Activated T-helper 17 cell treated with anti-CD3 and anti-CD28 coated beads, Interleukin-2, amount 50 U/mL, for 72 hours (primary cell): Measurements from ENCODE around the gene PACRG. TPM values are rescaled to one million over a fixed set of nuclear protein-coding genes. Genes with fewer than 3 reads are reported as not detected.

ENCODE experiments used
- ATAC-seq: fragments of 150-1000 bp; cut with Tn5 transposase; replicated peaks from 2 replicates; pipeline ENCODE4 v1.10.0; 2021; ENCODE audit warnings: mild to moderate bottlenecking, moderate library complexity
- H3K27ac Mint-ChIP-seq: one replicate; pipeline ENCODE4 v1.8.0; 2022; ENCODE audit warnings: mixed read lengths
- H3K27me3 Mint-ChIP-seq: one replicate; pipeline ENCODE4 v1.8.0; 2022; ENCODE audit warnings: mixed read lengths
- H3K36me3 Mint-ChIP-seq: one replicate; pipeline ENCODE4 v1.8.0; 2022; ENCODE audit warnings: low read depth, mild to moderate bottlenecking, mixed read lengths
- H3K4me1 Mint-ChIP-seq: one replicate; pipeline ENCODE4 v1.8.0; 2022; ENCODE audit warnings: mixed read lengths
- H3K4me3 Mint-ChIP-seq: one replicate; pipeline ENCODE4 v1.8.0; 2022; ENCODE audit warnings: mild to moderate bottlenecking, mixed read lengths
- H3K9me3 Mint-ChIP-seq: one replicate; pipeline ENCODE4 v1.8.0; 2022; ENCODE audit warnings: mixed read lengths
- total RNA-seq, 2 donors: library from RNA; stranded (reverse); gene quantifications; one replicate each; pipeline ENCODE4 v1.2.3, GENCODE V29; 2022

PACRG gene
- total RNA-seq, 2 donors from 2014 or later, result not detected

DNA sequence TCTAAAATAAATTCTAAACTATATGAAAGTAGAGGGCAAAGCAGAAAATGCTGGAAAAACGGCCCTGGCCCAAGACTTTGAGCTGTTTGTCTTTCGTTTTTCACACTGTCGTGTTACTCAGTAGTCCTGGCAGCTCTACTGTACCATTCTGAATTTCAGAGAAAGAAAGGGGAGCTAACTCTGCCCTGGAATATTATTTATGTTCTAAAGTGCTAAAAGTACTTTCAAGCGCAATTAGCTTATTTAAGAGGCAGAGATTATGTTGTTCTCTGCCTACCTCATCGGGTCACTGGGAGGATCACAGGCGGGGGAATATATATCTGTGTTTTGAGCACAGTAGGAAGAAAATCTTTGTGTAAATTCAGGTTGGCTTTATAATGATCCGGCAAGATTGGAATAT is 534.3 kb downstream of the PACRG start:
- Mint-ChIP-seq H3K27me3 (peaks cover 39% of the 10 kb centered on the region), H3K4me1 (peaks cover 9% of the 10 kb centered on the region), H3K4me3 (no peak overlapping the region), H3K27ac (no peak overlapping the region), H3K9me3 (no peaks in the 10 kb centered on the region), H3K36me3 (no peaks in the 10 kb centered on the region)
- no peak for ATAC-seq

- Mint-ChIP-seq H3K4me3 (no peak overlapping the region), H3K9me3 (no peaks in the 10 kb centered on the region), H3K4me1 (peaks cover 9% of the 10 kb centered on the region), H3K36me3 (no peaks in the 10 kb centered on the region), H3K27me3 (peaks cover 39% of the 10 kb centered on the region), H3K27ac (no peak overlapping the region)
- no peak for ATAC-seq
These were observed 535.4 kb downstream of the PACRG start for GRCh38 chr6:163263196-163263595.

DNA sequence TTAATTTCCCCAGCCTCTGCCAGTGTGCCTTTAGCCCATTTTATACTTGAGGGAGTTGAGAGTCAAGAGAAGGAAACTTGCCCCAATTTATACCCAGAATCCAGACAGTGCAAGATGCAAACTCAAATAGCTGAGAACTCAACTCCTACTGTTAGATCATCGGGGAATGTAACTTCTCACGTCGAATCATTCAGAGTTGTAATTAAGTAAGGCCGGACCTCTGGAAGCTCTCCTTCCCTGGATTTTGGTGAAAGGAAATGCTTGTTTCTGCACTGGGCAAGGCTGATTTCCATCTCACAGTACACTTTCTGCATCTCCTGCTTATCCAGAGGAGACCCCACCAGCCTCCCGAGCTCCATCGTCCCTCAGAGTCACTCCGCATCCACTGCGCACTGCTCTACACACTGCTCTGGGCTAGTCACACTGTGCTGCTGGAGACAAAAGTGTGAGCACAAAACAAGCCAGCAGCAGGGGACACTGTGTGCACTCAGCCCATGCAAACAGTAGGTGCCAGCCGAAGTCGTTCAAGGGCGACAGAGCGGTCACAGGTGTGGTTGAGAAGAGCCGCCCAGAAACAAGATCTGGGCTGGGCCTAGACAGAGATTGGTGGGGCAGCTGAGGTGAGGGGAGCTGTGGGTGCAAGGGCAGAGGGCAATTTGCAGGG is 536.4 kb downstream of the PACRG start:
- H3K27ac Mint-ChIP-seq, result no peak overlapping the region
- H3K4me1 Mint-ChIP-seq, result peaks cover 9% of the 10 kb centered on the region
- no peaks in the 10 kb centered on the region for H3K9me3 Mint-ChIP-seq
- H3K36me3 Mint-ChIP-seq, result no peaks in the 10 kb centered on the region
- no peak for ATAC-seq
- H3K4me3 Mint-ChIP-seq, result no peak overlapping the region
- H3K27me3 Mint-ChIP-seq, result peaks cover 36% of the 10 kb centered on the region

DNA sequence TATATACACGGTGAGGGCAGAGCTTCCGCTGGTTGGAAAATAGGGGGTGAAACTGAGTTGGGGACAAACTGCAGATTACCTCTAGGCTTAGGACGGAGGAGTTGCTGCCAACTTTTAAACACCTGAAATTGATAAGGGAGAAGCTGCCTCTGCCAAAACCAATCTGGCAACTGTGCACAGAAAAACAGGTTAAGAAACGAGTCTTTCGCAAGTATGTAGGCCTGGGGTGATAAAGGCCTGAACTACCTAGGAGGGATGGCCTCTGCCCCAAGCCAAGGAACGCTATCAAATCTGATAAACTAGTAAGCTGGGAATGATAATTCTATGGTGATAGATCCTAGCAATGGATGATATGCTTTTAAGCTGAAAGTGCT is 536.9 kb downstream of the PACRG start:
- Mint-ChIP-seq H3K4me1 (peaks cover 9% of the 10 kb centered on the region), H3K4me3 (no peak overlapping the region), H3K9me3 (no peaks in the 10 kb centered on the region), H3K27me3 (peaks cover 33% of the 10 kb centered on the region), H3K36me3 (no peaks in the 10 kb centered on the region), H3K27ac (no peak overlapping the region)
- no peak for ATAC-seq

DNA sequence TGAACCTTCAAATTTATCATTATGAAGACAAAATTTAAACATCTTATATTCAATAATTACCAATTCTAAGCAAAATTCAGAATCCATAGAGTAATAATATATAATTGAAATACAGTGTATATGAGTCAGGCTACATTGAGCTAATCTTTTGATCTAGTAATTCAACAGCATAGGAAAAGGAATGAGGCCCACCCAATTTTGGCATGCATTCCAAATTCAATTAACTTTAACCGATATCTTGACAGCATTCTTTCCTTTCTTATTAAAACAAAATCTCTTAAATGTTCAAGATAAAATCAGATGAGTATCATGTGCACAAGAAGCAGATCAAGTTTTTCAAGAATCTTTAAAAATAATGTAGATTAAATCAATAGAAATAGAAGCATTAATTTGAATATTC is 553.9 kb downstream of the PACRG start:
- Mint-ChIP-seq H3K4me3 (no peak overlapping the region), H3K27ac (no peak overlapping the region), H3K4me1 (no peaks in the 10 kb centered on the region)

DNA sequence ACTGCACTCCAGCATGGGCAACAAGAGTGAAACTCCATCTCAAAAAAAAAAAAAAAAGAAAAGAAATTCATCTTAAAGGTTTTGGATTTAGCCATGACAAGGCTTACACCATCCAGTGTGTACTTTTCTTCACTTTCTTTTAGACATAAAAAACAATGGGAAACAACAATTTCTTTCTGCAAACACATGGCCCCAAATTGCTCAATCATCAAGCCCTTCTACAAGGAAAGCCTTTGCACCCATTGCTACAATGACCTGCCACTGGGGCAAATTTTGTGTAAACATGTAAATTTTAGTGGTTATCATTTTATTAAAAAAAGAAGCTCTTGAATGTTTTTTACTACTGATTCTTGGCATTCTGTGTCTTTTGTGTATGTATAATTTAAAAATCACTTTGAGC is 554.9 kb downstream of the PACRG start:
- Mint-ChIP-seq H3K27me3 (peaks cover 16% of the 10 kb centered on the region), H3K9me3 (no peaks in the 10 kb centered on the region), H3K4me3 (no peak overlapping the region), H3K4me1 (no peaks in the 10 kb centered on the region), H3K36me3 (no peaks in the 10 kb centered on the region), H3K27ac (no peak overlapping the region)
- ATAC-seq, result no peak

More for the DNA sequence above, 553.9 kb downstream of the PACRG start:
- Mint-ChIP-seq H3K27me3 (peaks cover 16% of the 10 kb centered on the region), H3K9me3 (no peaks in the 10 kb centered on the region), H3K36me3 (no peaks in the 10 kb centered on the region)
- no peak for ATAC-seq

DNA sequence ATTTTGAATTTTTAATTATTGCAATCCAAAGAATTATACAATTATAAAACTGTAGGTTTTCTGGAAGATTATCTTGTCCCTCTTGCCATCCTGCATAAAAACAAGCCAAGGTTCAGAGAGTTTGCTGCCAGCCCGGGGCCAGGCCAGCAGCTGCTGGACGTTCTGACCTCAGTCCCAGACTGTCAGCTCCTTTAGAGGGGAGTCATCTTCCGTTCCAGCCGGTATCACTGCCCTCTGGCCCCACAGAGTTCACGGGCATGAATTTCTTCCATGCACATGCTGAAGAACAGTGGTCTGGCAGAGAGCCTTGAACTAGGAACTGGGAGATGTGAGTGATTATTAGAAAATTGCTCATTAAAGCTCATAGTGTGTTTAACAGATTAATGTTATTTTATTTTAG is 556.4 kb downstream of the PACRG start:
- ATAC-seq, result no peak
- Mint-ChIP-seq H3K27me3 (peaks cover 9% of the 10 kb centered on the region), H3K9me3 (no peaks in the 10 kb centered on the region), H3K4me1 (no peaks in the 10 kb centered on the region), H3K36me3 (no peaks in the 10 kb centered on the region), H3K27ac (no peak overlapping the region), H3K4me3 (no peak overlapping the region)

DNA sequence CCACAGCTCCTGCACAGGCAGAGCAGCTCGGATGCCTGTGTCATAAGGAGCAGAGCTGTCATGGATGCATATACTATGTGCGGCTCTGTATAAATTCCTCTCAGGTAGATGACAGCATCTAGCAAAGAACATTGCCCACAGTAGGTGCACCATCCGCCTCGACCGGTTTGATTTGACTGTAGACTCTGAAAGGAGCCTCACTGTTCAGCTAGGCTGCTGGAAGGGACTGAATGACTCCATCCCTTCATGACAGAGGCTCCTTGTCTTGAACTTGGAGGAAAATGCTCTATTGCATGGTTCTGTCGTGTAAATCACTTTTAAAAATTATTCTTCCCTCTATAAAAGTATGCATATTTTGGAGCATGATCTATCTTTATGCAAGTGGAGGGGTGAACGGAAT is 557.9 kb downstream of the PACRG start:
- Mint-ChIP-seq H3K4me1 (no peaks in the 10 kb centered on the region), H3K9me3 (no peaks in the 10 kb centered on the region), H3K4me3 (no peak overlapping the region), H3K27me3 (no peaks in the 10 kb centered on the region), H3K36me3 (no peaks in the 10 kb centered on the region), H3K27ac (no peak overlapping the region)
- ATAC-seq, result no peak

GRCh38 chr6:163287626-163288025 is 559.9 kb downstream of the PACRG start:
- H3K27me3 Mint-ChIP-seq, result no peaks in the 10 kb centered on the region
- no peak for ATAC-seq
- no peaks in the 10 kb centered on the region for H3K4me1 Mint-ChIP-seq
- no peak overlapping the region for H3K27ac Mint-ChIP-seq
- no peaks in the 10 kb centered on the region for H3K9me3 Mint-ChIP-seq
- H3K36me3 Mint-ChIP-seq, result no peaks in the 10 kb centered on the region
- no peak overlapping the region for H3K4me3 Mint-ChIP-seq

GRCh38 chr6:163288066-163288465 is 560.3 kb downstream of the PACRG start:
- no peak for ATAC-seq
- H3K27me3 Mint-ChIP-seq, result no peaks in the 10 kb centered on the region
- H3K9me3 Mint-ChIP-seq, result no peaks in the 10 kb centered on the region
- no peaks in the 10 kb centered on the region for H3K4me1 Mint-ChIP-seq
- H3K36me3 Mint-ChIP-seq, result no peaks in the 10 kb centered on the region
- H3K4me3 Mint-ChIP-seq, result no peak overlapping the region
- H3K27ac Mint-ChIP-seq, result no peak overlapping the region

DNA sequence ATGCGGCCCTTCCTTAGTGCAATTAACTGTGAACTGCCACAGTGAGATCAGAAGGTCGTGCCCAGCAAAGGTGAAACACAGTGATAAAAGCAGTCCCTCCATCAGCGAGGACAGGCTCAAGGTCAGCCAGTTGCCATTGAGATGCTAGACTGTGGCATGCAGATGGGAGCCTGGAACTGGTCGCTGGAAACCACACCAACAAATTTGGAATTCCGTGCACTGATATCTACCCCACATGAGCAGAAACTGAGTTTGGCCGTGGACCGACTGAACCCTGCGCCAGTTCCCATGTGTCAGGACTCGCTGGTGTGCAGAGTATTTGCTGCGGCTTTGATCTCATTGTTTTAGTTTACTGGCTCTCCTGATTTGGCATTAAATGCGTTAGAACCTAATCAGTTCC is 561.1 kb downstream of the PACRG start:
- Mint-ChIP-seq H3K36me3 (no peaks in the 10 kb centered on the region), H3K27me3 (no peaks in the 10 kb centered on the region), H3K4me1 (no peaks in the 10 kb centered on the region), H3K27ac (no peak overlapping the region), H3K4me3 (no peak overlapping the region), H3K9me3 (no peaks in the 10 kb centered on the region)
- ATAC-seq, result no peak

- H3K27me3 Mint-ChIP-seq, result no peaks in the 10 kb centered on the region
These were observed 561.7 kb downstream of the PACRG start for GRCh38 chr6:163289447-163289846.

DNA sequence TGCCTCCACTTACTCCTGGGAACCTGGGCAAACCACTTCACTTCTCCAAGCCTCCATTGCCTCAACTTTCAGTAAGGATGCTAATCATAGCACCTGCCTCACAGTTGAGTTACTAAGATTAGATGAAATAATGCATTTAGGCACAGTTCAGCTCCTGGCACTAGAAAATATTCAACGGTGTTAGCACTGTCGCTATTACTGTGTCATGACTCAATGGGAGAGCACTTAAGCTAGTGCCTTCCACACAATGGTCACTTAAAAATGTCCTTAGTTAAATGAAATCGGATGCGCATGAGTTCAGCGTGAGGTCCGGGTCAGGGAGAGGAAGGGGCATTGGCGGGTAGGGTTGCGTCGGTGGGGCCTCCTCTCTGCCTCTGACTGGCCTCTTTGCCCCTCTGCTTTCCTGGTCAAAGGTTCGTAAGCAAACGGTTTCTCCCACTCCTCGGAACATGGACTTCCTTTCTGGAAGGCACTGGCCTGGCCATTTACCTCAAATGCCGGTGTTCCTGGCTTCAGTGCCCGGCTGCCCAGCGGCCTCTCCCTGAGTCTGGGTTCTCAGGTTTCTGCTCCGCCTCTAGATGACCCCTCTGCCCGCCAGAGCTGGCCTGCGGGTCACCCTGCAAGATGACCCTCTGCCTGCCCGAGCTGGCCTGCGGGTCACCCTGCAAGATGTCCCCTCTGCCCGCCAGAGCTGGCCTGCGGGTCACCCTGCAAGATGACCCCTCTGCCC is 562.9 kb downstream of the PACRG start:
- Mint-ChIP-seq H3K4me1 (no peaks in the 10 kb centered on the region), H3K4me3 (no peak overlapping the region), H3K9me3 (no peaks in the 10 kb centered on the region), H3K27me3 (no peaks in the 10 kb centered on the region), H3K36me3 (no peaks in the 10 kb centered on the region), H3K27ac (no peak overlapping the region)
- no peak for ATAC-seq

More at GRCh38 chr6:163289447-163289846, 561.7 kb downstream of the PACRG start:
- Mint-ChIP-seq H3K9me3 (no peaks in the 10 kb centered on the region), H3K27ac (no peak overlapping the region), H3K4me1 (no peaks in the 10 kb centered on the region), H3K36me3 (no peaks in the 10 kb centered on the region), H3K4me3 (no peak overlapping the region)
- no peak for ATAC-seq

GRCh38 chr6:163291622-163292021 is 563.8 kb downstream of the PACRG start:
- H3K9me3 Mint-ChIP-seq, result no peaks in the 10 kb centered on the region
- no peaks in the 10 kb centered on the region for H3K27me3 Mint-ChIP-seq
- H3K4me1 Mint-ChIP-seq, result no peaks in the 10 kb centered on the region
- ATAC-seq, result no peak
- no peak overlapping the region for H3K27ac Mint-ChIP-seq
- H3K36me3 Mint-ChIP-seq, result no peaks in the 10 kb centered on the region
- H3K4me3 Mint-ChIP-seq, result no peak overlapping the region

- H3K27ac Mint-ChIP-seq, result no peak overlapping the region
- no peak overlapping the region for H3K4me3 Mint-ChIP-seq
- no peaks in the 10 kb centered on the region for H3K27me3 Mint-ChIP-seq
- H3K9me3 Mint-ChIP-seq, result no peaks in the 10 kb centered on the region
- H3K4me1 Mint-ChIP-seq, result no peaks in the 10 kb centered on the region
- no peak for ATAC-seq
- no peaks in the 10 kb centered on the region for H3K36me3 Mint-ChIP-seq
These were observed 565.5 kb downstream of the PACRG start for GRCh38 chr6:163293286-163293685.
